Right atrium auricular region (tissue), 2 donors: ENCODE measurements around the gene MAMDC4. TPM values are rescaled to one million over a fixed set of nuclear protein-coding genes. Genes with fewer than 3 reads are reported as not detected.
A peak's percentile ranks its signal among the peaks of the same experiment; 100 is the strongest.
"Not testable (repeated sequence)": the region's sequence is repeated elsewhere in the genome, so short reads cannot be mapped to it uniquely, and the experiment has no call there.

Experiments used
- DNase-seq: peaks from one replicate; pipeline ENCODE4 v3.0.0-alpha.2; 2019; ENCODE audit warnings: low spot score
- H3K27ac ChIP-seq, 2 donors: fragments of 200-600 bp; sonication (generic); 1 replicate in 1 of 2; 2 replicates in 1 of 2; pipeline ENCODE4 v1.5.1; 2016 to 2019
- H3K27me3 ChIP-seq, 2 donors: fragments of 200-600 bp; sonication (generic); one replicate each; pipeline versions ENCODE4 v1.5.1 to v1.6.0; 2017 to 2019
- H3K36me3 ChIP-seq: fragments of 200-600 bp; sonication (generic); one replicate; pipeline ENCODE4 v1.5.1; 2016
- H3K4me1 ChIP-seq, 2 donors: fragments of 200-600 bp; sonication (generic); one replicate each; pipeline versions ENCODE4 v1.5.1 to v1.6.0; 2017 to 2019
- H3K4me3 ChIP-seq, 2 donors: fragments of 200-600 bp; sonication (generic); 1 replicate in 1 of 2; 2 replicates in 1 of 2; pipeline ENCODE4 v1.5.1; 2017 to 2019; ENCODE audit warnings: mild to moderate bottlenecking in 1 of 2, moderate library complexity in 1 of 2
- H3K9me3 ChIP-seq, 2 donors: fragments of 200-600 bp; sonication (generic); one replicate each; pipeline ENCODE4 v1.5.1; 2019
- total RNA-seq, 2 donors: library from RNA; depleted of rRNA; stranded (reverse); fragments of >200 nt; gene quantifications; one replicate each; pipeline ENCODE4 v1.1.0, GENCODE V29; 2016
- TF ChIP-seq, protein P1 (sequence below), 2 donors: fragments of 200-600 bp; sonication (generic); IDR thresholded peaks; one replicate each; pipeline ENCODE4 v1.5.1; 2019; ENCODE audit warnings: antibody characterized with exemption in 2 of 2

The MAMDC4 gene
- total RNA-seq, 2 donors from 2014 or later = 1.7 to 2.0 TPM

- no peak for DNase-seq
- Histone ChIP-seq H3K9me3 (no peaks in the 10 kb centered on the region), H3K4me3 (no peak overlapping the region), H3K27me3 (no peaks in the 10 kb centered on the region), H3K4me1 (peaks cover 0 to 1% of the 10 kb centered on the region in 2 donors), H3K36me3 (no peaks in the 10 kb centered on the region), H3K27ac (no peak overlapping the region)
- TF ChIP-seq, protein P1, sequence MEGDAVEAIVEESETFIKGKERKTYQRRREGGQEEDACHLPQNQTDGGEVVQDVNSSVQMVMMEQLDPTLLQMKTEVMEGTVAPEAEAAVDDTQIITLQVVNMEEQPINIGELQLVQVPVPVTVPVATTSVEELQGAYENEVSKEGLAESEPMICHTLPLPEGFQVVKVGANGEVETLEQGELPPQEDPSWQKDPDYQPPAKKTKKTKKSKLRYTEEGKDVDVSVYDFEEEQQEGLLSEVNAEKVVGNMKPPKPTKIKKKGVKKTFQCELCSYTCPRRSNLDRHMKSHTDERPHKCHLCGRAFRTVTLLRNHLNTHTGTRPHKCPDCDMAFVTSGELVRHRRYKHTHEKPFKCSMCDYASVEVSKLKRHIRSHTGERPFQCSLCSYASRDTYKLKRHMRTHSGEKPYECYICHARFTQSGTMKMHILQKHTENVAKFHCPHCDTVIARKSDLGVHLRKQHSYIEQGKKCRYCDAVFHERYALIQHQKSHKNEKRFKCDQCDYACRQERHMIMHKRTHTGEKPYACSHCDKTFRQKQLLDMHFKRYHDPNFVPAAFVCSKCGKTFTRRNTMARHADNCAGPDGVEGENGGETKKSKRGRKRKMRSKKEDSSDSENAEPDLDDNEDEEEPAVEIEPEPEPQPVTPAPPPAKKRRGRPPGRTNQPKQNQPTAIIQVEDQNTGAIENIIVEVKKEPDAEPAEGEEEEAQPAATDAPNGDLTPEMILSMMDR (IDR thresholded peaks at IDR 0.05) = no peak
These were observed 24.3 kb downstream of the MAMDC4 start for GRCh38 chr9:136876476-136876875.

DNA sequence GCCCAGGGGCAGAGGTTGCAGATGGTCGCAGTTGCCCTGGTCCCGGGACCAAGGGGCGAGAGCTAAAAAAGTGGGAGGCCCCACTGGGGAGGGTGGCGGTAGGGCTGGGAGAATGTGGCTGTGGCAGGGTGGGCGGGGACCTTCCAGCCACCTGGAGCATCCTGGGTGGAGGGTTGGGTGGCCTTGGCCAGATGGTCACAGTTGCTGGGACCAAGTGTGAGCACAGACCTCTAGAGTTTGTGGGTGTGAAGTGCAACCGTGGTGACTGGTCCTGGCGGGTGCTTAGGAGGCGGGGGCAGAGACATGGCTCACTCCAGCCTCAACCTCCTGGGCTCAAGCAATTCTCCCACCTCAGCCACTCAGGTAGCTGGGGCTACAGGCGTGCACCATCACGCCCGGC is 28.5 kb downstream of the MAMDC4 start:
- no peak for DNase-seq
- Histone ChIP-seq H3K36me3 (no peaks in the 10 kb centered on the region), H3K4me3 (no peak overlapping the region), H3K4me1 (peaks cover 0 to 21% of the 10 kb centered on the region in 2 donors), H3K27me3 (no peaks in the 10 kb centered on the region), H3K9me3 (no peaks in the 10 kb centered on the region), H3K27ac (no peak overlapping the region)
- TF ChIP-seq, protein P1 (IDR thresholded peaks at IDR 0.05) = no peak

DNA sequence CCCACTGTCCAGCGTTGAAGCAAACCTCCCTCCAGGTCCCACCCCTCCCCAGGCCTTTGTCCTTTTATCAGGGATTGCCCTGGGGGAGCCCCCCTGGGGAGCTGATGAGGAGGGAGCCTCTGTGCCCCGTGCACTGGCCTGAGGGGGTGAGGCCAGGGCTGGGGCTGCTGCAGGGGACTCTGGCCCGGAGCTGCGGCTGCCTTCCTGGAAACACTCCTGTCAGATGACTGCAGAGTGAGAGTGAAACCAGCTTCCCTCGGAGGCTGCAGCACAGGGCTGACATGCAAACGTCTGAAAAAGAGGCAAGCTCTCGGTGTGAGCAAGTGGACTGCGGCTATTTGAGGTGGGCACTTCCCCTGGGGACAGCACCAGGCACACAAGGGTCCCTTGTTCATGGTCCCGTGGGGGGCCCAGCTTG is 29.6 kb downstream of the MAMDC4 start:
- no peak for DNase-seq
- H3K4me1 ChIP-seq = peaks cover 0 to 23% of the 10 kb centered on the region in 2 donors
- no peaks in the 10 kb centered on the region for H3K27me3 ChIP-seq
- no peak overlapping the region for H3K4me3 ChIP-seq
- TF ChIP-seq, protein P1 (IDR thresholded peaks at IDR 0.05) = no peak
- H3K27ac ChIP-seq = no peak overlapping the region
- H3K9me3 ChIP-seq = no peaks in the 10 kb centered on the region
- no peaks in the 10 kb centered on the region for H3K36me3 ChIP-seq

DNA sequence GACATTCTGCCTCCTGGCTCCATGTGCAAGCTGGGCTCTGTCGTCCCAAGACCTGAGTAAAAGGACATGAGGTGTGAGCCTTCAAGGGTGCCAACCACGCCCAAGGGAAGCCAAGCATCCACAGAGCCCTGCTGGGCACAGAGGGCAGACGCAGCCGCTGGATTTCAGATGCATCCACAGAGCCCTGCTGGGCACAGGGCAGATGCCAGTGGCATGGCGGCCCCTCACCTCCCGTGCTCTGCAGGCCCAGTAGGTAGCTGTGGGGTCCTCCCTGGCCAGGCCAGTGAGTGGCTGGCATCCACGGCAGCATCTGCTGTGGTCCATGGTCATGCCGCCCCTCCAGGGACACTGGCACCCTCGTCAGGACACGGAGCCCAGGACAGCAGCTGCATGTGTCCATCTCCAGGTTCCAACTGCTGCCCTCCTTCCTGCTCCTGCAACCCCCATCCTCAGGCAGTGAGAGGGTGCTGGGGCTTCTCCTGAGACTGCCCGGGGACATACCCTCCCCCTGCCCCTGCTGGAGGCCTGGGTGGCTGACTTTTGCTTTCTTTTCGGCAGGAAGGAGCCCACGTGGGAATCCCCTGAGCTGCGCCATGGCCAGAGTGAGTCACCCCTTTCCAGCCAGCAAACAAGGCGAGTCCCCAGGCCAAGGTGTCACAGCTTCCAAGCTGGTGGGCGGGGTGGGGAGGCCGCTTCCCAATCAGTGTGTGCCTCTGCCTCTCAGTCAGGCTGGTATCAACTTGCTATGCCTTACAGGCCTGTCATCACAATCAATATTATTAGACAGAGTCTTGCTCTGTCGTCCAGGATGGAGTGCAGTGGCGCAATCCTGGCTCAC is 30.2 kb downstream of the MAMDC4 start:
- no peaks in the 10 kb centered on the region for H3K27me3 ChIP-seq
- no peaks in the 10 kb centered on the region for H3K9me3 ChIP-seq
- no peak overlapping the region for H3K27ac ChIP-seq
- H3K4me1 ChIP-seq = peaks cover 0 to 28% of the 10 kb centered on the region in 2 donors
- TF ChIP-seq, protein P1 (IDR thresholded peaks at IDR 0.05) = no peak
- no peaks in the 10 kb centered on the region for H3K36me3 ChIP-seq
- DNase-seq = peak; percentile 80
- H3K4me3 ChIP-seq = no peak overlapping the region

DNA sequence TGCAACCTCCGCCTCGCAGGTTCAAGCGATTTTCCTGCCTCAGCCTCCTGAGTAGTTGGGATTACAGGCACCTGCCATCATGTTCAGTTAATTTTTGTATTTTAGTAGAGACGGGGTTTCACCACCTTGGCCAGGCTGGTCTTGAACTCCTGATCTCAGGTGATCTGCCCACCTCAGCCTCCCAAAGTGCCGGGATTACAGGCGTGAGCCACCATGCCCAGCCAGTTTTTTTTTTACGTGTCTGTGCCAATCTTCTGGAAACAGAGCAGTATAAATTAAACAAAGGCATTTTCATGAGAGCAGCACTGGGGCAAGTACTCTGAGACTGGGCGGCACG is 30.8 kb downstream of the MAMDC4 start:
- H3K27ac ChIP-seq, H3K27me3 ChIP-seq, H3K36me3 ChIP-seq, DNase-seq, H3K9me3 ChIP-seq, H3K4me3 ChIP-seq: not testable (repeated sequence)
- peaks cover 0 to 34% of the 10 kb centered on the region in 2 donors for H3K4me1 ChIP-seq

DNA sequence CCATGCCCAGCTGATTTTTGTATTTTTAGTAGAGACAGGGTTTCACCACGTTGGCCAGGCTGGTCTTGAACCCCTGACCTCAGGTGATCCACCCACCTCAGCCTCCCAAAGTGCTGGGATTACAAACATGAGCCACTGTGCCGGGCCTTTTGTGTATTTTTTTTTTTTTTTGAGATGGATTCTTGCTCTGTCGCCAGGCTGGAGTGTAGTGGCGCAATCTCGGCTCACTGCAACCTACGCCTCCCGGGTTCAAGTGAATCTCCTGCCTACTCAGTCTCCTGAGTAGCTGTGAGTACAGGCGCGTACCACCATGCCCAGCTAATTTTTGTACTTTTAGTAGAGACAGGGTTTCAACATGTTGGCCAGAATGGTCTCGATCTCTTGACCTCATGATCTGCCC is 31.5 kb downstream of the MAMDC4 start:
- not testable (repeated sequence) for H3K4me3 ChIP-seq, H3K27me3 ChIP-seq, H3K27ac ChIP-seq, DNase-seq, H3K36me3 ChIP-seq, H3K9me3 ChIP-seq
- H3K4me1 ChIP-seq = peaks cover 0 to 34% of the 10 kb centered on the region in 2 donors
